ENCODE data around the gene ACTG2.

GRCh38 chr2:73937899-73938298, 45.1 kb downstream of the ACTG2 start:
- no peak for TF ChIP-seq CTCF (IDR thresholded peaks at IDR 0.05; ENCODE audit: insufficient read depth, low read length, poor library complexity, severe bottlenecking)
- TF ChIP-seq EZH2phosphoT487 (conservative IDR thresholded peaks at IDR 0.05; ENCODE audit: low read length), result no peak

All from SU-DHL-6 (cell line).